Left kidney (tissue), 8 donors: ENCODE measurements around the gene OR9K2. TPM values are rescaled to one million over a fixed set of nuclear protein-coding genes. Genes with fewer than 3 reads are reported as not detected.
A peak's percentile ranks its signal among the peaks of the same experiment; 100 is the strongest.
"Not testable (repeated sequence)": the region's sequence is repeated elsewhere in the genome, so short reads cannot be mapped to it uniquely, and the experiment has no call there.

ENCODE experiments used
- DNase-seq: peaks from one replicate; pipeline ENCODE4 v3.0.0-alpha.2; 2013
- long read RNA-seq, 8 donors: transcript quantifications; one replicate each; lab custom pipeline, GENCODE V29; 2026
- polyA plus RNA-seq: library from polyadenylated mRNA; unstranded; fragments of 120-200 nt; gene quantifications from one replicate; pipeline ENCODE4 v1.2.1, GENCODE V29; 2013; ENCODE audit not compliant: insufficient read length

Gene OR9K2
- polyA plus RNA-seq: not detected
- long read RNA-seq, donor 1: 0 reads
- long read RNA-seq, donor 2: 0 reads
- long read RNA-seq, donor 3: 0 reads
- long read RNA-seq, donor 4: 0 reads
- long read RNA-seq, donor 5: 0 reads
- long read RNA-seq, donor 6: 0 reads
- long read RNA-seq, donor 7: 0 reads
- long read RNA-seq, donor 8: 0 reads

- no peak for DNase-seq
Observed at GRCh38 chr12:55126106-55126505, at the start of gene OR9K2. OR9K2 (plus strand) TSS chr12:55126406; CDS start chr12:55129835, 3,429 bp downstream.

- no peak for DNase-seq
Observed at GRCh38 chr12:55092579-55092978, 33.6 kb upstream of the OR9K2 start.

DNA sequence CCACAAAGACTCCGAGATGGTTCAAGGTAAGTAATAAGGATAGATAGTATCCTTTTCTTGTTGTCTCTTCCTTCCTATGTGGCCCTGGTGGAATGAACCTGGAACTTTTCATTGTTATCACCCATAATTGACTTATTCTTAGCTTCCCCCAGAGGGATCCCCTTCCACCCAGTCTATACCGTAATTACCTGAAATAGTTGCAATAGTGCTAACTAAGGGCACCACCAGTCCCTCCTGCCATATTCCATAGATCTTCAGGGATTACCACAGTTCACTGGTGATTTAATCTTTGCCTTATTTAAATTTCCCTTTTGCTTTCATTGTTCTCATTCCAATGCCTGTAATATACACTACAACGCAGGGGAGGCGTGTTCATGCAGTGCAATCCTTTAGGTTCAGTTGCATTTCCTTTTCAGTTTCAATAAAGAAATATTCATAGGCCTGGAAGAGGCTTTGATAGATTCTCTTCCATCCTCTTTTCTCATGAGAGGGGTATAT lies 13.8 kb upstream of the OR9K2 start:
- DNase-seq: no peak

DNA sequence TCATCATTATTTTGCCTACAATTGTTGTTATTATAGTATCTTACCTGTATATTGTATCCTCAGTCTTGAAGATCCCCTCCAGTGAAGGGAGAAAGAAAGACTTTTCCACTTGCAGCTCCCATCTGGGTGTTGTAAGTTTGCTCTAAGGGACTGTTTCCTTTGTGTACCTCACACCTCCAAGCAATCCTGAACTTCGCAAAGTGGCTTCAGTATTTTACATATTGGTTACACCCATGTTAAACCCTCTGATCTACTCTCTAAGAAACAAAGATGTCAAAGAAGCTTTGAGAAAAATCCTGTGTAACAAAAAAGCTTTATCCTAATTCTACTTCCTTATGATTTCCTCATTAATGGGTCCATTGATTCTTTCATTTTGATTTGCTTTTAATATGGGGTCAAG lies 10.1 kb upstream of the OR9K2 start:
- DNase-seq: no peak

DNA sequence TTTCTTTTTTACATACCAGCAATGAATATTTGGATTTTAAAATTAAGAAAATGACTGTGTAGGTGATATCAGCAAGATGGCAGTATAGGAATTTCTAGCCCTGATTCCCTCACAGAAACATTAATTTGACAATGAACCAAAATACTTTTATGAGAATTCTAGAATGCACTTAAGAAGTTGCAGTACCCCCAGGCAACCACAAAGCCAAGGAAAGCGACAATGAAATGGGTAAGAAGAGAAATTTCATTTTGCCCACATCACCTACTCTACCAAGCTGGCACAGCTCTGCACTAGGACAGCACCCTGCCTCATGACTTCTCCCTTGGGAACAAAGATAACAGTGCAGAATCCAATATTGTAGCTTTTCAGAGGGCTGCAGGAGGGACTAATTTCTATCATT lies 6.6 kb downstream of the OR9K2 start:
- no peak for DNase-seq

DNA sequence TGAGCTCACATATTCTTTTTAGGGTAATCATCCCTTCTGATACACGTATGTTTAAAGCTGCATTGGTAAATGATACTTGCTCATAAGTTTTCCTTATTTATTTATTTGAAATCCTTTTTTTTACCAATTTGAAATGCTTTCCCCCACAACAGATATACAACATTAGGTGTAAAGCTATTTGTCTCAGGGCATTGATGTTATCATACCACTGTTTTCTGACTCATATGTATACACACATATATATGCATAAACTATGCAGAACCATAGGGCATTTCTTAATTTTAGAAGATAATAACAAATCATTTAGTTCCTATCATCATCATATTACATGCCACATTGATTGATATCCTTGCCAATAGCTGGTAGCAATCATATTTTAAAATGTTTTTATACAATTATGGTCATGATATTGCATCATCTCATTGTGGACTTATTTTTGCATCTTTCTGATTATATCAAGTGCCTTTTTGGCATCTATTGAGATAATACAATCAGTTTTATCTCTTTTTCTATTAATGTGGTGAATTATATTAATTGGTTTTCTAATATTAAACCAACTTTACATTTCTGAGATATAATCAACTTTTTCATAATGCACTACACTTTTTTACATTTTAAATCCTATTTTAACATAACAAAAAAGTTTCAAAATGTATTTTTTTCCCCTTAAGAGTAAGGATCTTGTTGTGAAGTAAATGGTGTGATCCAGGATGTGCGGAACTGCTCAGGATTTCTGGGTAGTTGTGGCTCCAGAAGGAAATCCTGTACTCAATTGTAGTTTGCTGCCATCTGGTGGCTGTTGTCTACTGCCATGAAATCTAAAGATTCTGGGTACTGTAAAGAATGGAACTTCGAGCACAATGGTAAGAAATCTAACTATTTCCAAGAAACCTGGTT lies 16.7 kb downstream of the OR9K2 start:
- peak; percentile 64 for DNase-seq

- DNase-seq: no peak
Observed at GRCh38 chr12:55143566-55143870, 17.3 kb downstream of the OR9K2 start.

DNA sequence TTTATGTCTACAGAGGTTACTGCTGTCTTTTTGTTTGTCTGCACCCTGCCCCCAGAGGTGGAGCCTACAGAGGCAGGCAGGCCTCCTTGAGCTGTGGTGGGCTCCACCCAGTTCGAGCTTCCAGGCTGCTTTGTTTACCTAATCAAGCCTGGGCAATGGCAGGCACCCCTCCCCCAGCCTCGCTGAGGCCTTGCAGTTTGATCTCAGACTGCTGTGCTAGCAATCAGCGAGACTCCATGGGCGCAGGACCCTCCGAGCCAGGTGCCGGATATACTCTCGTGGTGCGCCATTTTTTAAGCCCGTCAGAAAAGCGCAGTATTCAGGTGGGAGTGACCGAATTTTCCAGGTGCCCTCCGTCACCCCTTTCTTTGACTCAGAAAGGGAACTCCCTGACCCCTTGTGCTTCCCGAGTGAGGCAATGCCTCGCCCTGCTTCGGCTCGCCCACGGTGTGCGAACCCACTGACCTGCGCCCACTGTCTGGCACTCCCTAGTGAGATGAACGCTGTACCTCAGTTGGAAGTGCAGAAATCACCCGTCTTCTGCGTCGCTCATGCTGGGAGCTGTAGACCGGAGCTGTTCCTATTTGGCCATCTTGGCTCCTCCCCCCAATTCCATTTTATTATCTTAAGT lies 40.9 kb downstream of the OR9K2 start:
- not testable (repeated sequence) for DNase-seq

DNA sequence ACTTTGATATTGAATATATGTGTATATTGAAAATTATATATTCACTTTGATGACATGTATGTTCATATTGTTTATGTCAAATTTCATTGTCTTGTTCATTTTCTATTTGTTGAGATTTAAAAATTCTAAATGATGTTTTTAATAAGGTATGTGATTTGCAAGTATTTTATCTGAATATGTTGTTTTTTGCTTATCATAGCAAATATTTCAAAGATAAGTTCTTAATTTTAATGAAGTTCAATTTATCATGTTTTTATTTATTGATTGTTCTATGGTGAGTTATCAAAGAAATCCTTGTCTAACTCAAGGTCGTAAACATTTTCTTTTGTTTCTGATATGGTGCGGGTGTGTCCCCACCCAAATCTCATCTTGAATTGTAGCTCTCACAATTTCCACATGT lies 45.2 kb downstream of the OR9K2 start:
- DNase-seq: no peak

DNA sequence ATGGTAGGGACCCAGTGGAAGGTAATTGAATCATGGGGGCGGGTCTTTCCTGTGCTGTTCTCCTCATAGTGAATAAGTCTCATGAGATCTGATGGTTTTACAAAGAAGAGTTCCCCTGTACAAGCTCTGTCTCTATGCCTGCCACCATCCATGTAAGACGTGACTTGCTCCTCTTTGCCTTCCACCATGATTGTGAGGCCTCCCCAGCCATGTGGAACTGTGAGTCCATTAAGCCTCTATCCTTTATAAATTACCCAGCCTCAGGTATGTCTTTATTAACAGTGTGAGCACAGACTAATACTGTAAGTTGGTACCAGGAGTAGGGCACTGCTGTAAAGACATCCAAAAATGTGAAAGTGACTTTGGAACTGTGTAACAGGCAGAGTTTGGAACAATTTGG lies 45.6 kb downstream of the OR9K2 start:
- not testable (repeated sequence) for DNase-seq

- DNase-seq: no peak
Observed at GRCh38 chr12:55172686-55173085, 46.5 kb downstream of the OR9K2 start.

- DNase-seq: no peak
Observed at GRCh38 chr12:55173456-55173855, 47.2 kb downstream of the OR9K2 start.

Other genes with a start within 250 kb of the OR9K2 start
- gene TESPA1, start 141.6 kb upstream of the OR9K2 start, polyA plus RNA-seq: 0.18 TPM
- not detected for gene NEUROD4, start 106.4 kb upstream of the OR9K2 start, polyA plus RNA-seq
- not detected for gene OR10A7, start 94.6 kb downstream of the OR9K2 start, polyA plus RNA-seq
- gene OR6C74, start 118.2 kb downstream of the OR9K2 start, polyA plus RNA-seq: not detected
- gene OR6C6, start 170.2 kb downstream of the OR9K2 start, polyA plus RNA-seq: 0.08 TPM
- not detected for gene OR6C1, start 187.9 kb downstream of the OR9K2 start, polyA plus RNA-seq
- gene OR6C3, start 204.3 kb downstream of the OR9K2 start, polyA plus RNA-seq: not detected
- 0.07 TPM for gene OR6C75, start 236.6 kb downstream of the OR9K2 start, polyA plus RNA-seq